ENCODE measurements around the gene YBEY.

DNA sequence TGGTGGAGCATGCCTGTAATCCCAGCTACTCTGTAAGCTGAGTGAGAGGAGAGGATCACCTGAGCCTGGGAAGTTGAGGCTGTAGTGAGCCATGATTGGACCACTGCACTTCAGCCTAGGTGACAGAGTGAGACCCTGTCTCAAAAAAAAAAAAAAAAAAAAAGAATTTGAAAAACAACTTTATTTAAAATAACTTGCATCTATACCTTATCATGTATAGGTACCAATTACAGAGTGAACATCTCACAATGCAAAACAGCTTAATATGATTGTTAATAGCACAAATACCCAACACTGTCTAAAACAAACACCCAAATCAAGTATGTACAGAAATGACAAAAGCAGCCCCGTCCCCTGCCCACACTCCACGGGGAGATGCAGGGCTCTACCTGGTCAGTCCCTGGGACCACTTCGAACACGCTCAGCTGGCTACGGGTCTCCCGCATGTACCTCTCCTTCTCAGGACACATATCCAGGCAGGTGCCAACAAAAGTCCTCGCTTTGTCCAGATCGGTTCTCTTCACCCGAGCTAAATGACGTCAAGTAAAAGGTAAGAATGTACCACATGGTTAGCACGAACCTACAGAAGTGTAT is 11.2 kb upstream of the YBEY start:
- TF ChIP-seq, protein P1, sequence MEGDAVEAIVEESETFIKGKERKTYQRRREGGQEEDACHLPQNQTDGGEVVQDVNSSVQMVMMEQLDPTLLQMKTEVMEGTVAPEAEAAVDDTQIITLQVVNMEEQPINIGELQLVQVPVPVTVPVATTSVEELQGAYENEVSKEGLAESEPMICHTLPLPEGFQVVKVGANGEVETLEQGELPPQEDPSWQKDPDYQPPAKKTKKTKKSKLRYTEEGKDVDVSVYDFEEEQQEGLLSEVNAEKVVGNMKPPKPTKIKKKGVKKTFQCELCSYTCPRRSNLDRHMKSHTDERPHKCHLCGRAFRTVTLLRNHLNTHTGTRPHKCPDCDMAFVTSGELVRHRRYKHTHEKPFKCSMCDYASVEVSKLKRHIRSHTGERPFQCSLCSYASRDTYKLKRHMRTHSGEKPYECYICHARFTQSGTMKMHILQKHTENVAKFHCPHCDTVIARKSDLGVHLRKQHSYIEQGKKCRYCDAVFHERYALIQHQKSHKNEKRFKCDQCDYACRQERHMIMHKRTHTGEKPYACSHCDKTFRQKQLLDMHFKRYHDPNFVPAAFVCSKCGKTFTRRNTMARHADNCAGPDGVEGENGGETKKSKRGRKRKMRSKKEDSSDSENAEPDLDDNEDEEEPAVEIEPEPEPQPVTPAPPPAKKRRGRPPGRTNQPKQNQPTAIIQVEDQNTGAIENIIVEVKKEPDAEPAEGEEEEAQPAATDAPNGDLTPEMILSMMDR (IDR thresholded peaks at IDR 0.05; ENCODE audit: insufficient read depth, low read length, poor library complexity, severe bottlenecking): no peak
- TF ChIP-seq EZH2phosphoT487 (conservative IDR thresholded peaks at IDR 0.05; ENCODE audit: low read length): no peak
